Small intestine (tissue), 7 donors: Measurements from ENCODE around the gene ISL2. TPM values are rescaled to one million over a fixed set of nuclear protein-coding genes. Genes with fewer than 3 reads are reported as not detected.

Experiments used
- DNase-seq, 2 donors: peaks; one replicate each; pipeline versions ENCODE4 v3.0.0 to v3.0.0-alpha.2; 2013
- FAIRE-seq: peaks from 2 replicates; lab custom pipeline; 2012; peaks lifted over from hg19 to GRCh38; lab: Jason Lieb, UNC
- H3K27ac ChIP-seq, 3 donors: one replicate each; pipeline ENCODE4 v1.5.1; 2013; ENCODE audit warnings: low read length in 2 of 3, mild to moderate bottlenecking in 2 of 3, control low read depth in 1 of 3, inconsistent platforms in 1 of 3, low read depth in 1 of 3, moderate library complexity in 1 of 3
- H3K27me3 ChIP-seq, 3 donors: one replicate each; pipeline ENCODE4 v1.6.1; 2013; ENCODE audit warnings: low read length in 3 of 3, inconsistent platforms in 1 of 3; ENCODE audit not compliant: control insufficient read depth in 3 of 3, insufficient read depth in 3 of 3
- H3K36me3 ChIP-seq, 3 donors: one replicate each; pipeline ENCODE4 v1.6.1; 2013; ENCODE audit warnings: low read length in 3 of 3, inconsistent platforms in 1 of 3, low read depth in 1 of 3, mild to moderate bottlenecking in 1 of 3, moderate library complexity in 1 of 3; ENCODE audit not compliant: control insufficient read depth in 3 of 3, insufficient read depth in 2 of 3
- H3K4me1 ChIP-seq, 3 donors: one replicate each; pipeline ENCODE4 v1.6.1; 2013; ENCODE audit warnings: low read length in 2 of 3, inconsistent platforms in 1 of 3, low read depth in 1 of 3, mild to moderate bottlenecking in 1 of 3, moderate library complexity in 1 of 3; ENCODE audit not compliant: control insufficient read depth in 3 of 3, insufficient read depth in 2 of 3
- H3K4me3 ChIP-seq, 3 donors: one replicate each; pipeline ENCODE4 v1.5.1; 2013; ENCODE audit warnings: low read length in 3 of 3, control low read depth in 1 of 3, inconsistent platforms in 1 of 3, low read depth in 1 of 3, mild to moderate bottlenecking in 1 of 3, moderate library complexity in 1 of 3
- H3K9me3 ChIP-seq, 2 donors: one replicate each; pipeline ENCODE4 v1.6.1; 2013; ENCODE audit warnings: low read depth in 1 of 2, low read length in 1 of 2; ENCODE audit not compliant: control insufficient read depth in 2 of 2, insufficient read depth in 1 of 2
- WGBS, 3 donors: extraction: QIAGEN DNeasy Blood & Tissue Kit; methylation state at CpG; one replicate each; pipeline ENCODE4 v1.1.7; 2013; 5-methylcytosine and 5-hydroxymethylcytosine counted together
- polyA plus RNA-seq, 4 donors: library from polyadenylated mRNA; stranded (reverse) in 3 of 4; unstranded in 1 of 4; fragments of 200-250 nt in 3 of 4; fragments of 120-200 nt in 1 of 4; gene quantifications; one replicate each; pipeline versions ENCODE4 v1.2.1 to v1.2.3, GENCODE V29; 2013
- donor health status: healthy with polysubstance abuse.
- donor health status: control.
- donor health status: control.
- donor health status: Bipolar disorder and iron deficiency.
- donor health status: healthy.

ISL2 gene
- polyA plus RNA-seq, 4 donors, result 0.54 to 3.5 (median 1.4) TPM; not detected in 1

DNA sequence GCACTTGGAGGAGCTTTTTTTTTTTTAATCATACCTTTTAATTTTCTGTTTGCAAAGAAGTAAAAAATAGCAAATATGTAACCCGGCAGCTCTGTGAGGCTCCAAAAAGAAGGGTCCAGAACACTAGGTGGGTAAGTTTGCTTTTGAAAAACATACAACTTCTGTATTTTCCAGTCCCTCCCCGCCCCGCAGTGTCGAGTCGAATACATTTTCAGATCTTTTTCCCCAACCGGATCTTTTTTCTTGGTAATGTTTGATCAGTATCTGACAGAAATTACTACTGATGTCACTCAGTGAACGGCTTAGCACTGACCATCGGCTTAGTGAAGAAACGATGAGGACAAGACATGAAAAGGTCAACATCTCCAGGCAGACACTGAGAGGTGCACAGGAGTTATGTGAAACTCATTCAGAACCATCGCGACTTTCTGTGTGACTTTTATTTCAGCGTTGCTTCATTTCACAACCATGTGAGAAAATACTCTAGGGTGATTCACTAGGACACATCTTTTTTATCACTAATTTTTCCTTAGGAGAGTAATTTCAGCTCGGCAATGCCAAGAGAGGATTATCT is 11.0 kb downstream of the ISL2 start:
- Histone ChIP-seq H3K9me3 (peaks cover 0 to 3% of the 10 kb centered on the region in 2 donors), H3K27me3 (peaks cover 6 to 48% (median 19%) of the 10 kb centered on the region in 3 donors), H3K4me3 (peak overlapping the region in 1 of 3 donors; percentile 5), H3K27ac (peak overlapping the region in 1 of 3 donors; percentile 28), H3K4me1 (peaks cover 3 to 11% (median 7%) of the 10 kb centered on the region in 3 donors), H3K36me3 (peaks cover 0 to 7% (median 0%) of the 10 kb centered on the region in 3 donors)
- FAIRE-seq, result no peak
- DNase-seq, result peak in 1 of 2 donors; percentile 16
- 64 to 87% (median 82%) methylated on average over 13 of the region's 13 CpGs for WGBS, 3 donors

DNA sequence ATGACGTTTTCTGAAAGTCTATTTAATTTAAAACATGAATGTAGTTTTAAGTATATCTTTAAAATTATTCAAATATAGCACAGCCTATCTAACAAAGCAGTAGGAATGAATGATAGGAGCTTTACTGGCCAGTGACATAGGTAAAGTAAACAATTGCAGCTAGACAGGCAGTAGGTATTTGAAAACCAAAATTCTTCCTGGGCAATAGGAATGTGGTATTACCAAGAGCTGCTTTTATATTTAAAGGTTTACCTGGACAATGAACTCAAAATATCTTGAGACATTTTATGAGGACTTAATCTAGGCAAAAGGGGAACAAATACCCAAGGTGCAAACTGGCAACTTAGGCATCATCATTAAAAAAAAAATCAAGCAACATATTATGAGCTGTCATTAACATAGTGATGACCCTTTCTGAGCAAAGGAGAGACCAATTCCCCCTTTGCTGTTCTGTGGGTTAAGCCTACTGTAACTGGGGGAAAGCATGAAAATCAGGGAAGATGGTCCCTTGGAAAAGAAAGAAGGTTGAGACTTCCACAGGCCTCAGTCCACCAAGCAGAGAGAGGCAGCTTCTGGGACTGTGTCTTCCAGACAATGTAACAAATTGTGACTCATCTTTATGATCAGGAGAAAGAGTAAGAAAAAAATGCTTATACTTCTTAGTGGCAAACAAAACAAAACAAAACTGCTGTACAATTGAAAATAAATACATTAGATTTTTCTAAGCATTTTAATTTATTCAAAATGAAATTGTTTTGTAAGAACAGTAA is 12.9 kb downstream of the ISL2 start:
- no peak overlapping the region for H3K27ac ChIP-seq
- H3K4me1 ChIP-seq, result peaks cover 0 to 6% (median 3%) of the 10 kb centered on the region in 3 donors
- H3K27me3 ChIP-seq, result peaks cover 3 to 33% (median 12%) of the 10 kb centered on the region in 3 donors
- 85 to 95% (median 93%) methylated on average over 1 of the region's 1 CpG for WGBS, 3 donors
- H3K9me3 ChIP-seq, result no peaks in the 10 kb centered on the region
- DNase-seq, result no peak
- no peak overlapping the region for H3K4me3 ChIP-seq
- FAIRE-seq, result no peak
- peaks cover 0 to 5% (median 0%) of the 10 kb centered on the region in 3 donors for H3K36me3 ChIP-seq

DNA sequence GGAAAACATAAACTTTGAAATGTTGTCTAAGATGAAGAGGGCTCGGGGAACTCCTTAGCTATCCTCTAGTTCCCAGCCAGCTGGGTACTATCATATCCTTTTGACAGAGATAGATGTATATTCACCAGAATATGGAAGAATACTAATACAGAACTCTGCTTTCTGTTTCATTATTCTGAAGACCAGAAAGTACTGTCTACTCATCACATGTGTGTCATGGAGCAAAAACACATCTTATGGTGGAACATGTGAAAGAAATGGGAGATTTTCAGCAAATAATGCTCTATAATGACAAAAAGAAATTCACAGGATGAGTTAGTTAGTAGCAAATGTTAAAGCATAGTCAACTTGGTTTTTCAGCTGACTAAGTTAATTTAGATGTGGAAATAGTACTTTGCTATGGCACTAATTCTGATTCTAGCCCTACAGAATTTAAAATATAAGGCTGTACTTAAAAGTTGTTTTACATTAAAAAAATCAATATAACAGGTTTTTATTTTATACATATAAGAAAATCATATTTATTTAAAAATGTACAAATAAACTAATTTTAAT is 16.5 kb downstream of the ISL2 start:
- DNase-seq (no peak), FAIRE-seq (peak; percentile 57)
- 75 to 91% (median 83%) methylated on average over 1 of the region's 1 CpG for WGBS, 3 donors
- Histone ChIP-seq H3K9me3 (no peaks in the 10 kb centered on the region), H3K27me3 (no peaks in the 10 kb centered on the region), H3K4me3 (no peak overlapping the region), H3K4me1 (no peaks in the 10 kb centered on the region), H3K27ac (no peak overlapping the region), H3K36me3 (peaks cover 0 to 8% (median 2%) of the 10 kb centered on the region in 3 donors)

DNA sequence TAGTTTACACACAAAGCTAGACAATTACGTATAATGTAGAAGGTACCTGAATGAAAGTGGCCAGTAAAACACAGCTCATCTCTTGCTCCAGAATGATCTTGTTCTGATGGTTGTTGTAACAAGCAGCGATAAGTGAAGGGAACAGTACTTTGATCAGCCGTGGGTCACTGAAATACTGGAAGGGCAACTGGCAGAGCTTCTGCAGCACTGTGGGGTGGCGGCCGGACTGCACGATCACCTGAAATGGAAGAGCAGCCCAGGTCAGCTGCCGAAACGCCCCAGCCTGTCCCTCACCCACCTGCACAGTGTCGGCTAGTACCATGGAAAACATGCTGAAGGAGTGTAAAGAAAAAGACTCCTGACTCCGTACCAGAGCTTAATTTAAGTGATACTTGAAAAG is 17.3 kb downstream of the ISL2 start:
- FAIRE-seq, result no peak
- H3K9me3 ChIP-seq, result no peaks in the 10 kb centered on the region
- no peak overlapping the region for H3K27ac ChIP-seq
- WGBS, 3 donors, result 87 to 93% (median 90%) methylated on average over 10 of the region's 10 CpGs
- H3K27me3 ChIP-seq, result no peaks in the 10 kb centered on the region
- DNase-seq, result no peak
- no peak overlapping the region for H3K4me3 ChIP-seq
- H3K36me3 ChIP-seq, result peaks cover 0 to 8% (median 2%) of the 10 kb centered on the region in 3 donors
- no peaks in the 10 kb centered on the region for H3K4me1 ChIP-seq

DNA sequence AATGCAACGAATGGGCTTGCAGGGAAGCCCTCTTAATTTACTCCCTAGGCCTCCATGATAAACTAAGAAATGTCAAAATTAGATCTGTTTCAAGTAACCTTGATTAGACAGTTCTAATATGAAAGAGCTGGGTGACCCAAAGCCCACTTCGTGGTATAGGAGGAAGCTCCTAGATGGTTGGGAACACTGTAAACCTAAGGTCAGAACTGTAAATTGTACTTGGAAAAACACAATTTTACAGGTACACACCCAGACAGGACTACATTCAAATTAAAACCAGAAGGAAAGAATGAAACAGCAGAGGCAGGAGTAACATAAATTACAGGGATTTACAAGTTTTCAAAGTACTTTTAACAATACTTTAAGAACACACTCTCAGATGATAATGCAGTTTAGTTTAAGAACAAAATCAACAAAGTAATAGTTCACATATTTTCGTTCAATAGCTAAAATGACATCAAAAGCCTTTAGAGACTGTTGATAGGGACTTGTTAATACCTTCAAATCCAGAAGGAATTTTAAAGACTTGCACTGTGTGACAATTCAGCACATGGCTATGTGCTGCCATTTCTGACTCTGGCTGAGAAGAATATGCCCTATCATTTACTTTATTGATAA is 18.4 kb downstream of the ISL2 start:
- Histone ChIP-seq H3K27ac (no peak overlapping the region), H3K9me3 (no peaks in the 10 kb centered on the region), H3K27me3 (no peaks in the 10 kb centered on the region), H3K4me1 (no peaks in the 10 kb centered on the region), H3K4me3 (no peak overlapping the region), H3K36me3 (peaks cover 0 to 10% (median 2%) of the 10 kb centered on the region in 3 donors)
- no peak for FAIRE-seq
- no peak for DNase-seq
- WGBS, 3 donors, result 78 to 82% (median 80%) methylated on average over 3 of the region's 3 CpGs

DNA sequence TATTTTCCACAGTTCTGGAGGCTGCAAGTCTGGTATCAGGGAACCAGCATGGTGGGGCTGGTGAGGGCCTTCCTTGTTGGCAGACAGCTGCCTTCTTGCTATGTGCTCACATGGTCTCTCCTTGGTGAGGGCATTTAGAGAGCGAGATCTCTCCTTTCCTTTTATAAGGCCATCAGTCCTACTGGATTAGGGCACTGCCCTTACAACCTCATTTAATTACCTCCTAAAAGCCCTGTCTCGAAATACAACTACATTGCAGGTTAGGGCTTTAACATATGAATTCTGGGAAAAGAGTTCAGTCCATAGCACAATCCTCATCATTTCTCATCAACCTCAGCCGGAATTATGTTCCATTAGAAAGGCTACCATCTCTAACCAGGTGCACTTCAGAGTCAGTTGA is 21.9 kb downstream of the ISL2 start:
- 94 to 97% (median 95%) methylated on average over 3 of the region's 3 CpGs for WGBS, 3 donors
- H3K9me3 ChIP-seq, result no peaks in the 10 kb centered on the region
- FAIRE-seq (no peak), DNase-seq (no peak)
- H3K27me3 ChIP-seq, result no peaks in the 10 kb centered on the region
- H3K4me1 ChIP-seq, result no peaks in the 10 kb centered on the region
- no peak overlapping the region for H3K4me3 ChIP-seq
- no peak overlapping the region for H3K27ac ChIP-seq
- peaks cover 2 to 7% (median 2%) of the 10 kb centered on the region in 3 donors for H3K36me3 ChIP-seq

DNA sequence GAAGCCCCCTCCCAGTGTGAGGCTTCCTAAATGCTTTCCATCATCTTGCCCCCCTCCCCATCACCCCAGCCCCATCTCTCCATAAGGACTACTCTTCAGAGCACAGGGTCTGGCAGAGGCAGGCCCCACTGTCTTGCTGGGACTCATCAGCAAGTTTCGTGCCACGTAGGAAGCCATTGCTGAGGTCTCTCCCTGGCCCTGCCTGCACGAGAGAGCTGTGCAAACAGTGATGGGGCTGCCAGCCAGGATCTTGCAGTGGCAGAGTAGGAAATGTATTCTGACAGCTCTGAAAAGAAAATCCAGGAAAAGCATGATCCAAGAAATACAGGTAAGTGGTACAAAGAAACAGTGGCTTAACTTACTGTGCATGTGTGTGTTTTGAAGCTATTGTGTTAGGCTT is 22.6 kb downstream of the ISL2 start:
- Histone ChIP-seq H3K36me3 (peaks cover 2 to 5% (median 2%) of the 10 kb centered on the region in 3 donors), H3K4me1 (no peaks in the 10 kb centered on the region), H3K27me3 (no peaks in the 10 kb centered on the region), H3K9me3 (no peaks in the 10 kb centered on the region), H3K27ac (no peak overlapping the region), H3K4me3 (no peak overlapping the region)
- DNase-seq, result no peak
- FAIRE-seq, result no peak
- WGBS, 3 donors, result 60 to 96% (median 91%) methylated on average over 3 of the region's 3 CpGs

DNA sequence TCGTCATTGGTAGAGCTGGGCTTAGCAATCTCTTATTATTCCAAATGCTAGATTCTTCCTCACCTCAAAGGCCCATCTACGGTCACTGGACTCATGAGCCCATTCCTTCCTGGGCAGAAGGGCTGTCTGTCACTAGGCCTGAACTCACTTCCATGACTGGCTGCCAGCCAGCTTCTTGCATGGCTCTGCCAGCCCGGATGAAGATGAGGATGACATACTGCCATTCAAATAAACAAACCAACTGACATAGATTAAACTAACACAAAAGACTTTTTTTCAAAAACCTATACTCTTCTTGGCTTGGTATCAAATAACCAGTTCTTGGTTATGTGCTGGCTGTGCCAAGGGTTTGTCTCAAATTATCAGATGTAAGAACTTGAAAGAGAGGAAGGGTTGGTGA is 23.8 kb downstream of the ISL2 start:
- Histone ChIP-seq H3K27me3 (no peaks in the 10 kb centered on the region), H3K27ac (no peak overlapping the region), H3K4me3 (no peak overlapping the region), H3K4me1 (no peaks in the 10 kb centered on the region), H3K9me3 (no peaks in the 10 kb centered on the region), H3K36me3 (peaks cover 2 to 8% (median 4%) of the 10 kb centered on the region in 3 donors)
- DNase-seq (no peak), FAIRE-seq (no peak)
- 91 to 94% (median 92%) methylated on average over 3 of the region's 3 CpGs for WGBS, 3 donors
